Measurements from ENCODE around the gene TRAM2. TPM values are rescaled to one million over a fixed set of nuclear protein-coding genes. Genes with fewer than 3 reads are reported as not detected.

The TRAM2 gene
- total RNA-seq, 1 experiment from 2014 or later, result 9.9 TPM

DNA sequence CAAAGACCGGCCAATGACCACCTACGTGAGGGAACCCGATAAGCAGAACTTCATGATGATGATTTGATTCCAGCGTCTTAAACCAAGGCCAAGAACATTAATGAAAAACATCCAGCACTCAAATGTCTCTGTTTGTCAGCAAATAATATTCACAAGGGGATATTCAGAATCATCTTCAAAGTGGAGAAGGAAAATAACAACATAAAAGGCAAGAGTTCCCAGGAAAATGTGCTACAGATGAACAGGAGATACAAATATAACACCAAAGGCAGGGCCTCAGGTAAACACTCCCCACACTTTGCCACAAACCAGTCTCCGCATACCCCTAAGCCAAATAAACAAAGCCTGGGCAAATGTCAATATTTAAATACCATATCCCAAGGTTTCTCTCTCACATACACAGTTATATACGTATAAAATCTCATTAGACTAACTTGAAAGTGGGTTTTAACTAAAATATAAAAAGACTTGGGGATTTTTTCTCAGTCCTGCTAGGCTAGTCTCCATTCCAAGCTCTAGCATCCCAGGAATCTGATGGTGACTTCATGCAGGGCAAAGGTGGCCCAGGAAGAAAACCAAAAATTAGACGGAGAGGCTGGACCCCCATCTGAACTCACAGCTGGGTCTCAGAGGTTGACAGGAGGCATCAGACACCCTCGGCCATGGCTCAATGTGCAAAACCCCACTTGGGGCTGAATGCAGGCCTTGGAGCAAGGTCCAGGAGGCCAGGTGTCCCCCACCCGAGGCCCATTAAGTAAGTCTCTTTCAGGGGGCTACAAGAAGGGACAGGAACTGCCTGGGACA lies 32.1 kb downstream of the TRAM2 start:
- Mint-ChIP-seq H3K4me3 (ENCODE audit: unreplicated experiment) (no peak overlapping the region), H3K9me3 (ENCODE audit: unreplicated experiment) (no peaks in the 10 kb centered on the region), H3K4me1 (ENCODE audit: insufficient read depth, unreplicated experiment) (peaks cover 56% of the 10 kb centered on the region), H3K27me3 (ENCODE audit: insufficient read depth, unreplicated experiment) (no peaks in the 10 kb centered on the region), H3K36me3 (ENCODE audit: insufficient read depth, unreplicated experiment) (peaks cover 5% of the 10 kb centered on the region), H3K27ac (ENCODE audit: low read depth, unreplicated experiment) (no peak overlapping the region)
- DNase-seq (ENCODE audit: unreplicated experiment), result no peak
- ChIA-PET CTCF (interaction anchor here (1.0 to 1.2 kb wide), 2 partner anchors 14 to 29 kb away, joined by 3 to 4 read pairs; no protein-coding TSS in a partner anchor), POLR2A (no interaction called here)
- BruUV-seq (replicated peaks), result no TSS peak
- TF ChIP-seq CTCF (IDR thresholded peaks at IDR 0.05; ENCODE audit: unreplicated experiment), result no peak
- intact Hi-C loops (cut with micrococcal nuclease), result no loop called here

DNA sequence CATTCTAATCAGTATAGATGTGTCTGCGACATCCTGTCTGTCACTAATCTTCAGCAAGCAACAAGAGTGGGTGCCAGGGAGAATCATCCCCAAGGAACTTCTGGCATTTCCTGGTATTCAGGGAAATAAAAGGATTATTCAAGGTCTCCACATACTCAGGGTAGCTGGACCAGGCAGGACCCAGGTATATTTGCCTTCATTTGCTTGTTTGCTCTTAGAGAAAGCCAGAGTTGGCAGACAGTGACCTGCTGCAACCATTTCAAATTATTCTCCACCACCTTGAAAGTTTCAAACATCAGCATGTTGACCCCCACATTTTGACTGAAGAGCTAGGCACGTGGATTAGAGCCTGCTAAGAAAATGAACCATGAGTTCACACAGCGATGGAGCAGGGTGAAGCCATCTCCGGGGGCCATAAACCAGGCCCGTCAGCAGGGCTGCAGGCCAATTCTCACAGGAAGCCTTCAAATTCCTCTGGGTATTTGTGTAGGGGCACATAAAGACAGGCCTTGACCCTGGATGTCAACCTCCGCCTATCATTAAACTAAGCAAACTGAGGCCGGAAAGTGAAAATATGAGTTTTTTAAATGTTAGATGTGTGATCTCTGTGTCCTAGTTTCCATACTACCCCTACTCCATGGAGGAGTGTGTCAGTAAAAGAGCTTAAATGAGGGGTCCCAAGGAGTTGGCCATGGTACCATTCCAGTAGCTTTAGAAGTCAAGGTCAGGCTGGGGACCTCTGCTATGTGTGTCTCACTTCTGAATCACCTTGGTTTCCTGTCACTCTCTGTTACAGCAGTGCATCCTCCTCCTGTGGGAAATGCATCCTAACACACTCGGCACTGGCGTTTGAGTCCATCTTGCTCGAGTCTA lies 32.9 kb downstream of the TRAM2 start:
- no TSS peak for BruUV-seq (replicated peaks)
- Mint-ChIP-seq H3K27me3 (ENCODE audit: insufficient read depth, unreplicated experiment) (no peaks in the 10 kb centered on the region), H3K27ac (ENCODE audit: low read depth, unreplicated experiment) (peak overlapping the region; percentile 67), H3K36me3 (ENCODE audit: insufficient read depth, unreplicated experiment) (peaks cover 5% of the 10 kb centered on the region), H3K9me3 (ENCODE audit: unreplicated experiment) (no peaks in the 10 kb centered on the region), H3K4me3 (ENCODE audit: unreplicated experiment) (no peak overlapping the region), H3K4me1 (ENCODE audit: insufficient read depth, unreplicated experiment) (peaks cover 59% of the 10 kb centered on the region)
- no peak for TF ChIP-seq CTCF (IDR thresholded peaks at IDR 0.05; ENCODE audit: unreplicated experiment)
- ChIA-PET CTCF (interaction anchor here (1.0 kb wide), 1 partner anchor 13 kb away, joined by 3 read pairs; no protein-coding TSS in a partner anchor), POLR2A (interaction anchor here (0.6 to 1.0 kb wide), 2 partner anchors 25 to 44 kb away, joined by 3 read pairs; no protein-coding TSS in a partner anchor)
- DNase-seq (ENCODE audit: unreplicated experiment), result no peak
- intact Hi-C loops (cut with micrococcal nuclease), result no loop called here

DNA sequence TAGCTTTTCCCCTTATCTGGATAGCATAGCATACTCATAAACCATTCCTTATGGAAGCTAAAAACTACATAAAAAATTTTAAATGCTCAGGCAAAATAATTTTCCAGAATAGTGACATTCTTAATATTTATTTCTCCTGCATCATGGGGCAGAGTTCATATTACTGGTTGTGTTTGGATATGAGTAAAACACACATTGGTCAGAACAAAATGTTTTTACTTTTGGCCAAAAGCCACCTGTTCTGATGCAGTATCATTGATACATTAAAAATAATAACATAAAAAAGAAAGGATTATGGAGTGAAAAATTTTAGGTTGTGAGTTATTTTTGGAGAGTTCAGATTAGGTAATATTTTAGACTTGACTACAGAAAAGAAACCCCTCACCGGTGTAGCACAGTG lies 33.6 kb downstream of the TRAM2 start:
- peaks cover 63% of the 10 kb centered on the region for H3K4me1 Mint-ChIP-seq (ENCODE audit: insufficient read depth, unreplicated experiment)
- peaks cover 5% of the 10 kb centered on the region for H3K36me3 Mint-ChIP-seq (ENCODE audit: insufficient read depth, unreplicated experiment)
- H3K27me3 Mint-ChIP-seq (ENCODE audit: insufficient read depth, unreplicated experiment), result no peaks in the 10 kb centered on the region
- no peak overlapping the region for H3K4me3 Mint-ChIP-seq (ENCODE audit: unreplicated experiment)
- no TSS peak for BruUV-seq (replicated peaks)
- ChIA-PET POLR2A (interaction anchor here (1.0 to 1.1 kb wide), 2 partner anchors 20 to 44 kb away, joined by 3 read pairs; no protein-coding TSS in a partner anchor), CTCF (interaction anchor here (0.8 to 1.1 kb wide), 2 partner anchors 47 to 126 kb away, joined by 3 to 4 read pairs; no protein-coding TSS in a partner anchor)
- no peak for DNase-seq (ENCODE audit: unreplicated experiment)
- intact Hi-C loops (cut with micrococcal nuclease), result no loop called here
- TF ChIP-seq CTCF (IDR thresholded peaks at IDR 0.05; ENCODE audit: unreplicated experiment), result no peak
- peak overlapping the region; percentile 67 for H3K27ac Mint-ChIP-seq (ENCODE audit: low read depth, unreplicated experiment)
- H3K9me3 Mint-ChIP-seq (ENCODE audit: unreplicated experiment), result no peaks in the 10 kb centered on the region

- Mint-ChIP-seq H3K4me1 (ENCODE audit: insufficient read depth, unreplicated experiment) (peaks cover 64% of the 10 kb centered on the region), H3K27me3 (ENCODE audit: insufficient read depth, unreplicated experiment) (no peaks in the 10 kb centered on the region), H3K4me3 (ENCODE audit: unreplicated experiment) (no peak overlapping the region), H3K27ac (ENCODE audit: low read depth, unreplicated experiment) (no peak overlapping the region), H3K36me3 (ENCODE audit: insufficient read depth, unreplicated experiment) (peaks cover 5% of the 10 kb centered on the region), H3K9me3 (ENCODE audit: unreplicated experiment) (no peaks in the 10 kb centered on the region)
- CTCF ChIA-PET, result interaction anchor here (0.6 to 0.7 kb wide), 2 partner anchors 23 to 758 kb away, joined by 3 to 6 read pairs; no protein-coding TSS in a partner anchor
- POLR2A ChIA-PET, result no interaction called here
- TF ChIP-seq CTCF (IDR thresholded peaks at IDR 0.05; ENCODE audit: unreplicated experiment), result no peak
- no TSS peak for BruUV-seq (replicated peaks)
- DNase-seq (ENCODE audit: unreplicated experiment), result no peak
- intact Hi-C loops (cut with micrococcal nuclease), result no loop called here
Observed at GRCh38 chr6:52541135-52541534, 35.7 kb downstream of the TRAM2 start.
